K562 (cell line): ENCODE results near the gene CREB3L2. TPM values are rescaled to one million over a fixed set of nuclear protein-coding genes. Genes with fewer than 3 reads are reported as not detected.

ENCODE experiments used
- C11orf30 ChIP-seq: fragments of 450-650 bp; IDR thresholded peaks from 2 replicates; pipeline ENCODE4 v1.6.1; 2016; ENCODE audit warnings: low read depth, mild to moderate bottlenecking
- HDAC6 ChIP-seq: IDR thresholded peaks from 2 replicates; pipeline ENCODE4 v1.6.1; 2012; ENCODE audit warnings: low read depth, mild to moderate bottlenecking, control low read depth, inconsistent platforms, low read length, moderate library complexity
- HLTF ChIP-seq: fragments of 450-650 bp; IDR thresholded peaks from 2 replicates; pipeline ENCODE4 v1.6.1; 2016
- HOMEZ ChIP-seq: fragments of 250-450 bp; sonication (Bioruptor Pico); IDR thresholded peaks from 2 replicates; pipeline ENCODE4 v1.4.0; 2020; ENCODE audit warnings: mild to moderate bottlenecking, moderate library complexity
- L3MBTL2 ChIP-seq: fragments of 450-650 bp; IDR thresholded peaks from 2 replicates; pipeline ENCODE4 v1.6.1; 2016; ENCODE audit warnings: mild to moderate bottlenecking, moderate library complexity
- MECOM ChIP-seq: fragments of 250-450 bp; sonication (Bioruptor Pico); IDR thresholded peaks from 2 replicates; pipeline ENCODE4 v1.8.0; 2022; ENCODE audit warnings: inconsistent platforms
- MTA3 ChIP-seq: fragments of 450-650 bp; formaldehyde crosslinking; IDR thresholded peaks from 2 replicates; pipeline ENCODE4 v1.6.1; 2017; ENCODE audit warnings: mild to moderate bottlenecking, borderline replicate concordance
- NFIX ChIP-seq: fragments of 250-450 bp; sonication (Bioruptor Pico); IDR thresholded peaks from 2 replicates; pipeline ENCODE4 v1.4.0; 2020; ENCODE audit warnings: low read depth, mild to moderate bottlenecking, moderate library complexity
- POLR2H ChIP-seq: IDR thresholded peaks from 2 replicates; pipeline ENCODE4 v1.6.1; 2016; ENCODE audit warnings: missing genetic modification characterization, low read depth, mild to moderate bottlenecking, control low read depth, missing compliant biosample characterization, moderate library complexity
- POLR3A ChIP-seq: IDR thresholded peaks from 2 replicates; pipeline ENCODE4 v1.6.1; 2011; ENCODE audit warnings: borderline replicate concordance, mild to moderate bottlenecking, moderate library complexity; ENCODE audit not compliant: insufficient read length, insufficient read depth; ENCODE audit errors: extremely low read depth
- PRPF4 ChIP-seq: fragments of 200-400 bp; formaldehyde crosslinking; IDR thresholded peaks from one replicate; pipeline ENCODE4 v1.6.1; 2017; ENCODE audit warnings: low read length, low read depth, mild to moderate bottlenecking; ENCODE audit not compliant: insufficient read depth, poor library complexity, severe bottlenecking
- RBM39 ChIP-seq: fragments of 200-400 bp; formaldehyde crosslinking; optimal IDR thresholded peaks from 2 replicates; pipeline ENCODE3; 2018; ENCODE audit warnings: low read depth, low read length
- SNIP1 ChIP-seq: fragments of 450-650 bp; IDR thresholded peaks from 2 replicates; pipeline ENCODE4 v1.7.1; 2017; ENCODE audit warnings: low read depth, mild to moderate bottlenecking
- TEAD4 ChIP-seq, 2 experiments: sonication (generic) in 1 of 2; formaldehyde crosslinking in 1 of 2; IDR thresholded peaks; 2 replicates each; pipeline versions ENCODE4 v1.6.1 to v1.8.0; 2012 to 2022; ENCODE audit warnings: borderline replicate concordance in 1 of 2, inconsistent platforms in 1 of 2, low read length in 1 of 2, mild to moderate bottlenecking in 1 of 2, missing genetic modification reagents in 1 of 2
- ZFPM2 ChIP-seq: fragments of 250-450 bp; sonication (Bioruptor Pico); IDR thresholded peaks from 2 replicates; pipeline ENCODE4 v1.5.1; 2022; ENCODE audit warnings: mild to moderate bottlenecking
- ZNF764 ChIP-seq: fragments of 250-450 bp; sonication (Bioruptor Pico); IDR thresholded peaks from 2 replicates; pipeline ENCODE4 v1.4.0; 2020; ENCODE audit warnings: low read depth, mild to moderate bottlenecking, moderate library complexity
- ZNF766 ChIP-seq: fragments of 200-800 bp; sonication (Bioruptor generic); conservative IDR thresholded peaks from 2 replicates; pipeline ENCODE4 v1.6.1; 2016; ENCODE audit warnings: missing genetic modification characterization, missing compliant biosample characterization
- polyA plus RNA-seq, 8 experiments: library from polyadenylated mRNA; depleted of rRNA in 4 of 8; stranded (reverse) in 5 of 8; unstranded in 3 of 8; fragments of >200 nt; fragmentation: Nextera tagmentation in 2 of 8; fragmentation: Illumina TruSeq in 1 of 8; extraction: Ambion mirVana in 2 of 8; extraction: Trizol in 1 of 8; gene quantifications; 2 replicates each; pipeline versions ENCODE4 v1.2.1 to v1.2.3, GENCODE V29; 2011 to 2014; ENCODE audit warnings: inconsistent platforms in 1 of 8, missing spikeins in 1 of 8
- total RNA-seq, 7 experiments: library from RNA; depleted of rRNA in 6 of 7; stranded (reverse); fragments of >200 nt in 6 of 7; fragmentation: Illumina TruSeq in 2 of 7; extraction: Trizol in 2 of 7; gene quantifications; 2 replicates each; pipeline versions ENCODE4 v1.2.1 to v1.2.3, GENCODE V29; 2011 to 2021; ENCODE audit warnings: low replicate concordance in 1 of 7
- TF ChIP-seq, protein P1 (sequence below): fragments of 450-650 bp; IDR thresholded peaks from 2 replicates; pipeline ENCODE4 v1.6.1; 2017; ENCODE audit warnings: antibody characterized with exemption, mild to moderate bottlenecking
- TF ChIP-seq, protein P2 (sequence below), 2 experiments: fragments of 250-450 bp in 1 of 2; fragments of 450-650 bp in 1 of 2; sonication (Bioruptor Pico) in 1 of 2; IDR thresholded peaks; 2 replicates each; pipeline versions ENCODE4 v1.6.1 to v1.8.0; 2016 to 2021; ENCODE audit warnings: mild to moderate bottlenecking in 2 of 2, moderate library complexity in 2 of 2, missing compliant biosample characterization in 1 of 2, missing genetic modification characterization in 1 of 2
- TF ChIP-seq, protein P3 (sequence below): fragments of 450-650 bp; IDR thresholded peaks from 2 replicates; pipeline ENCODE4 v1.6.1; 2016; ENCODE audit warnings: borderline replicate concordance

The CREB3L2 gene
- total and polyA plus RNA-seq, 9 of the 15 experiments (the other 6 are each of a cell fraction or from before 2014, with no cell fraction given), result 7.1 to 45.6 (median 15.8) TPM

DNA sequence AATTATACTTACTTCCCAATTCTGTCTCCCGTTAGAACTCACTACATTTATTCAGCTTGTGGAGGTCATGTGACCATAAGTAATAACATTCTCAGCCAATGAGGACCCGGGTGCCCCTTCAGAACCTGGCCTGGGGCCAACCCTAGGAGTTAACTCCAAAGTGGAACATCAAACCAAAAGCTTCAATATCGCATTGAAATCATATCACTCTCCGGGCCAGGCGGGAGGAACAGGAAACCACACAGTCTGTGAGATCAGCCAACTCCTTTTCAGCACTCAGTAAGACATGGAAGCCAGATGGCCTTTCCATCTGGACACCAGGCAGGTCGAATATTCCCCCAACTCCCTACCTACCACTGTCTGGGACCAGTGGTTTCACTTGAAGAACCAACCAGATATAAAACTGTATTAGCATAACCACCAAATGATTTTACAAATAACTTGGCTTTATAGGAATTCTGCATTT is 5.5 kb downstream of the CREB3L2 start (continued):
- TF ChIP-seq POLR3A (no peak), C11orf30 (no peak), RBM39 (no peak), MTA3 (no peak), SNIP1 (no peak), MECOM (CRISPR knock-in tag) (no peak), ZNF766 (CRISPR knock-in tag) (0 out of 2 replicates have a peak, but pooled peaks have one; percentile 69), HLTF (no peak), HOMEZ (no peak), NFIX (CRISPR knock-in tag) (peak; percentile 74), ZFPM2 (CRISPR knock-in tag) (no peak), POLR2H (tag) (no peak), L3MBTL2 (peak; percentile 61; the same call in 1 of the 2 replicates), PRPF4 (no peak), ZNF764 (CRISPR knock-in tag) (no peak), TEAD4 (IDR thresholded peaks at IDR 0.05; ENCODE audit: low read length) (peak; percentile 71; the same call in 1 of the 2 replicates), TEAD4 (CRISPR knock-in tag; IDR thresholded peaks at IDR 0.05; ENCODE audit: borderline replicate concordance) (no peak), HDAC6 (no peak)
- TF ChIP-seq, protein P1, sequence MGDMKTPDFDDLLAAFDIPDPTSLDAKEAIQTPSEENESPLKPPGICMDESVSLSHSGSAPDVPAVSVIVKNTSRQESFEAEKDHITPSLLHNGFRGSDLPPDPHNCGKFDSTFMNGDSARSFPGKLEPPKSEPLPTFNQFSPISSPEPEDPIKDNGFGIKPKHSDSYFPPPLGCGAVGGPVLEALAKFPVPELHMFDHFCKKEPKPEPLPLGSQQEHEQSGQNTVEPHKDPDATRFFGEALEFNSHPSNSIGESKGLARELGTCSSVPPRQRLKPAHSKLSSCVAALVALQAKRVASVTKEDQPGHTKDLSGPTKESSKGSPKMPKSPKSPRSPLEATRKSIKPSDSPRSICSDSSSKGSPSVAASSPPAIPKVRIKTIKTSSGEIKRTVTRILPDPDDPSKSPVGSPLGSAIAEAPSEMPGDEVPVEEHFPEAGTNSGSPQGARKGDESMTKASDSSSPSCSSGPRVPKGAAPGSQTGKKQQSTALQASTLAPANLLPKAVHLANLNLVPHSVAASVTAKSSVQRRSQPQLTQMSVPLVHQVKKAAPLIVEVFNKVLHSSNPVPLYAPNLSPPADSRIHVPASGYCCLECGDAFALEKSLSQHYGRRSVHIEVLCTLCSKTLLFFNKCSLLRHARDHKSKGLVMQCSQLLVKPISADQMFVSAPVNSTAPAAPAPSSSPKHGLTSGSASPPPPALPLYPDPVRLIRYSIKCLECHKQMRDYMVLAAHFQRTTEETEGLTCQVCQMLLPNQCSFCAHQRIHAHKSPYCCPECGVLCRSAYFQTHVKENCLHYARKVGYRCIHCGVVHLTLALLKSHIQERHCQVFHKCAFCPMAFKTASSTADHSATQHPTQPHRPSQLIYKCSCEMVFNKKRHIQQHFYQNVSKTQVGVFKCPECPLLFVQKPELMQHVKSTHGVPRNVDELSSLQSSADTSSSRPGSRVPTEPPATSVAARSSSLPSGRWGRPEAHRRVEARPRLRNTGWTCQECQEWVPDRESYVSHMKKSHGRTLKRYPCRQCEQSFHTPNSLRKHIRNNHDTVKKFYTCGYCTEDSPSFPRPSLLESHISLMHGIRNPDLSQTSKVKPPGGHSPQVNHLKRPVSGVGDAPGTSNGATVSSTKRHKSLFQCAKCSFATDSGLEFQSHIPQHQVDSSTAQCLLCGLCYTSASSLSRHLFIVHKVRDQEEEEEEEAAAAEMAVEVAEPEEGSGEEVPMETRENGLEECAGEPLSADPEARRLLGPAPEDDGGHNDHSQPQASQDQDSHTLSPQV, result peak; percentile 80
- TF ChIP-seq, protein P2, sequence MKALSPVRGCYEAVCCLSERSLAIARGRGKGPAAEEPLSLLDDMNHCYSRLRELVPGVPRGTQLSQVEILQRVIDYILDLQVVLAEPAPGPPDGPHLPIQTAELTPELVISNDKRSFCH (CRISPR knock-in tag; IDR thresholded peaks at IDR 0.05), result no peak
- TF ChIP-seq, protein P2 (tag; IDR thresholded peaks at IDR 0.05), result 0 out of 2 replicates have a peak, but pooled peaks have one; percentile 37
- TF ChIP-seq, protein P3, sequence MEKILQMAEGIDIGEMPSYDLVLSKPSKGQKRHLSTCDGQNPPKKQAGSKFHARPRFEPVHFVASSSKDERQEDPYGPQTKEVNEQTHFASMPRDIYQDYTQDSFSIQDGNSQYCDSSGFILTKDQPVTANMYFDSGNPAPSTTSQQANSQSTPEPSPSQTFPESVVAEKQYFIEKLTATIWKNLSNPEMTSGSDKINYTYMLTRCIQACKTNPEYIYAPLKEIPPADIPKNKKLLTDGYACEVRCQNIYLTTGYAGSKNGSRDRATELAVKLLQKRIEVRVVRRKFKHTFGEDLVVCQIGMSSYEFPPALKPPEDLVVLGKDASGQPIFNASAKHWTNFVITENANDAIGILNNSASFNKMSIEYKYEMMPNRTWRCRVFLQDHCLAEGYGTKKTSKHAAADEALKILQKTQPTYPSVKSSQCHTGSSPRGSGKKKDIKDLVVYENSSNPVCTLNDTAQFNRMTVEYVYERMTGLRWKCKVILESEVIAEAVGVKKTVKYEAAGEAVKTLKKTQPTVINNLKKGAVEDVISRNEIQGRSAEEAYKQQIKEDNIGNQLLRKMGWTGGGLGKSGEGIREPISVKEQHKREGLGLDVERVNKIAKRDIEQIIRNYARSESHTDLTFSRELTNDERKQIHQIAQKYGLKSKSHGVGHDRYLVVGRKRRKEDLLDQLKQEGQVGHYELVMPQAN, result no peak
